GM18858 (cell line): ENCODE measurements around the gene RBM17.
"Not testable (repeated sequence)": the region's sequence is repeated elsewhere in the genome, so short reads cannot be mapped to it uniquely, and the experiment has no call there.

Experiments used
- ATAC-seq: cut with Tn5 transposase; IDR thresholded peaks from one replicate; pipeline ENCODE4 v1.9.1; 2021; ENCODE audit not compliant: unreplicated experiment

The RBM17 gene

DNA sequence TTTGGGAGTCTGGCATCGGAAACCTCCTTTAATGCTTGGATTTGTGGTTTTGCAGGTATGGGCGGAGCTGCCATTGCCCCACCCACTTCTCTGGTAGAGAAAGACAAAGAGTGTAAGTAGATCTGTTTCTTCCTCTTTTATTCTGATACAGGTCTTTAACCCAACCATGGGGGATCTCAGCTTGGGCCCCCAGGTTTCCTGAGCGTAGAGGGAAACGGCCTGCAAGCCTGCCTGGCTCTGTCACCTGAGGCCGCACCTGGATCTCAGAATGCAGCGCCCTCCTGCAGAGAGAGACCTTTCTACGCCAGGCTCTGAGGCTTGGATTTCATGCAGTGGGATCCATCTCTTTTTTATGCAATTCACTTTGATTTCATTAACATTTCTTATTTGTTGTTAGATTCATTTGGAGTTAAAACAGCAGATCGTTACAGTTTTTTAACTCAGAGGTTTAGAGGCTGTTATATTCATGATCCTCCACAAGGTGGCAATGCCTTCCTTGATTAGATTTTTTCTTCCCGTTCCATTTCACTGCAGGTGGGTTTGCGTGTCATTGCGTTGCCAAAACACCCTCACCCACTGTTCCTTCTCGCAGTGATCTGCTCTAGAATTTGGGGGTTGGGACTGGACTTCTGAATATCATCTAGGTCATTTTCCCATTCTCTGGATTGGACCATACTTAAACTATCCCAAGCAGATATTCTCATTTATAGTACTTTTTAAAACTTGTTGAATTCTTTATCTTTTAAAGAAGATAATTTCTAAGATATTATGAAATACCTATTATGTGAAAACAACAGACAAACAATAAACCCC is 20.0 kb downstream of the RBM17 start:
- no peak for ATAC-seq

DNA sequence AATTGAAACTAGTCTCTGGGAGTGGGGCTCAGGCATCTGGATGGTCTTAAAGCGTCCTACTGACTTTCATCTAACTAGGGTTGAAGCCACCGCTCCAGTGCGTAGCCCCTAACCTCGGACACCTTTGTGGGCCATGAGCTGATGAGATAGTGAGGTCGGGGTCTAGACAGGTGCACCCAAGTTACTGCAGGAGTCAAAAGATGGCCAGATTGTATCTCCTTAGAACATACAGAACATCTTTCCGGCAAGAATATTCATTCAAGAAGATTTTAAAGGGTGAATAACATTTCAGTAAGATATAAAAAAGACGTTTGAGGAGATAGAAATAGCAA is 20.6 kb downstream of the RBM17 start:
- no peak for ATAC-seq

- ATAC-seq = no peak
These were observed 21.3 kb downstream of the RBM17 start for GRCh38 chr10:6110136-6110535.

DNA sequence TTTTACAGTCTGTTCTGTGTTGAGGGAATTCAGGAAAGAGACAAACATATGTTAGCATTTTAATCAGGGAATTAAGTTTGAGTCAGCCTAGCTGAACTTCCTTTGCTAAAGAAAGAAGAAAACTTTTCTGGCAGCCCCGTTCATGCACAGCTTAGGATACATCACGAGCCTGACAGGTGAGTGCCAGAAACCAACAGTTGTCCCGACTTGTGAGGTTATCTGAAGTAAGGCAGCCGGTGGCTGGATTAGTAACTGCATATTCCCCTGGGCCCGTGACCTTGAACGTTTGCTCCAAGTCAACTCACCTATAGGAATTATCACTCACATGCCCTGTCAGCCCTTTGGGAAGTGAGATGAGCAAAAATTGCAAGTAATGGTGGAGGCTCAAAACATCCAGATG is 24.1 kb downstream of the RBM17 start:
- ATAC-seq = no peak

- no peak for ATAC-seq
These were observed 25.5 kb downstream of the RBM17 start for GRCh38 chr10:6114299-6114698.

DNA sequence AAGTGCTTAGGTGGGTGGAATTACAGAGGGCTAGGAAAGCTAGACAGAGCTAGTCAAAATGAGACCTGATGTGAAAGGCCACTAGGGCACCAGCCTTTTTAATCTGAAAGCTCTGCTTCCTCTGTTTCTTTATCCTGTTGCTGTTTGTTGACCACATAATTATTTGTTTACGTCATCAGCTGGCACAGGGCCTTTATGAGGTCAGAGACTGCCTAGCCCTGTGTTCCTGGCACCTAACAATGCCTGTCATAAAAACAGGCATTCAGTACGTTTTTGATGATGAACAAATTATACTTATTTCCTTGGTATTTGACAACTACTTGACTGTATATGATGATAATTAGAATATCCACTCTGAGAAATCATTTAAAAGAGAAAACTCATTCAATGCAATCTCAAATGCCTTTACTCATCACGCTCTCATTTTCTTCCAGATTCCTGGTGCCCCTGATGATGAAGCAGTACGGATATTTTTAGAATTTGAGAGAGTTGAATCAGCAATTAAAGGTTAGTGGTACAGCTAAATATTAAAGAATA is 26.0 kb downstream of the RBM17 start:
- ATAC-seq = no peak

DNA sequence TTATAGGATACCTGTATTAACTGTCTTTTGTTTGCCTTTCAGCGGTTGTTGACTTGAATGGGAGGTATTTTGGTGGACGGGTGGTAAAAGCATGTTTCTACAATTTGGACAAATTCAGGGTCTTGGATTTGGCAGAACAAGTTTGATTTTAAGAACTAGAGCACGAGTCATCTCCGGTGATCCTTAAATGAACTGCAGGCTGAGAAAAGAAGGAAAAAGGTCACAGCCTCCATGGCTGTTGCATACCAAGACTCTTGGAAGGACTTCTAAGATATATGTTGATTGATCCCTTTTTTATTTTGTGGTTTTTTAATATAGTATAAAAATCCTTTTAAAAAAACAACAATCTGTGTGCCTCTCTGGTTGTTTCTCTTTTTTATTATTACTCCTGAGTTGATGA is 26.6 kb downstream of the RBM17 start:
- ATAC-seq = no peak

GRCh38 chr10:6115824-6116350 is 27.1 kb downstream of the RBM17 start:
- ATAC-seq = no peak

GRCh38 chr10:6116806-6117205 is 28.0 kb downstream of the RBM17 start:
- ATAC-seq = no peak

GRCh38 chr10:6117711-6118110 is 28.9 kb downstream of the RBM17 start:
- no peak for ATAC-seq

DNA sequence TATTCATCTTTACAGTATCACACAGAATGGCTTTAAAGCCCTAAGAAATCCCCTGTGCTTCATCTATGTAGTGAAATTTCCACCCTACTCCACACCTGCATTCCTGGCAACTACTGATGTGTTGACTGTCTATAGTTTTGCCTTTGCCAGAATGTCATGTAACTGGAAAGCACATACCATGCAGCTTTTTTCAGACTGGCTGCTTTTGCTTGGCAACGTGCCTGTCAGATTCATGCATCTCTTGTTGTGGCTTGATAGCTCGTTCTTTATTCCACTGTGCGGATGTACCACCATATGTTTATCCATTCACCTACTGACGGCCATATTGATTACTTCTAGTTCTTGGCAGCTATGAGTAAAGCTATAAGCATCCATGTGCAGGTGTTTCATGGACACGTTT is 30.6 kb downstream of the RBM17 start:
- ATAC-seq = no peak

DNA sequence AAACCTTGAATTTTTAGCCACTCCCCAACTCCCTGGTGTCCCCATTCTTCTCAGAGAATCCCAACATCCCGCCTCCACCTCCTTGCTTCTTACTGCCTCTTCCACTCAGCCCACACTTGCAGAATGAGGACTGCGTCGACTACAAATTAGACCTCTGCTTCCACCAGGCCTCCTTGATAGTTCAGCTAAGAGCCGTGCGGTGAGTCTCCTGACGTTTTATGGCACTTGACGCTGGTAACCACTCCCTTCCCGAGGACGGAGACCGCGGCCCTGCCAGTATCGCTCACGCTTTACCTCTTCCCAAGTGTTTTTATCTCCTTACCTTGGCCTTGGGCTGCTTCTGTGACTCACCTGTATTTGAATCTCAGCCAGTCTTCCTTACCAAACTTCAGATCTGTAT is 31.1 kb downstream of the RBM17 start:
- no peak for ATAC-seq

DNA sequence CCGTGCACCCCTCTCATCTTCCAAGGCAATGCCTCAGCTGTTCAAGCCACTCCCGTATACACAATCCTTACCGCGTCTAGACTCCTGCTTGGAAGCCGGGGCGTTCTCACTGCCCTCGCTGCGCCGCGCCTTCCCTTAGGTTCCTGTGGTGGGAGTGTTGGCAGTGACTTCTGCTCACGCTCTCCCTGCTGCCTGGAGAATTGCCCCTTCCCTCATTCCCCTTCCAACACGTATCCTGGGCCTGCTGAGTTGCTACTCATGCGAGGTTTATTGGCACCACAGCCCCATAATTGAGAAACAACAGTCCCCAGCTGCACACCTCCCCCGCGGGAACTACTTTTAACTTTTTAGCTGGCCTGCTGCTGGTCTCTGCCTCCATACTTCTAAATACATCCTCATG is 31.9 kb downstream of the RBM17 start:
- no peak for ATAC-seq

DNA sequence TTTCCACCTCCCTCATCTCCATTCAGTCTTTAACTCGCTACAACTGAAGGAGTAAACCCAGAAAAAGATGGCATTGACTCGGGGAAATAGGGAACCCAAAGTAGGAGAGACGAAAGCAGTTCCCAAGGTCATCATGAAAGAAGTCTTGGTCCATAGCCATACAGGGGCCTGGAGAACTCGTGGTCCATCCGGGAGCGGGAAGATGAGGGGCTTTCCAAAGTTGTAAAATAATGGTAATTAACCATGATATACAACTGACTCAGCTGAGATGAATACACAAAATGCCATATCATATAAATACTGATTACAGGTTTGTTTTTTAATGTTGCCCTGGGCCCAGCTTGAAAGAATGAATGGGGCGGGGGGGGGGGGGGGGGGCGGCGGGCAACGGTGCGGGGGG is 32.3 kb downstream of the RBM17 start:
- no peak for ATAC-seq

DNA sequence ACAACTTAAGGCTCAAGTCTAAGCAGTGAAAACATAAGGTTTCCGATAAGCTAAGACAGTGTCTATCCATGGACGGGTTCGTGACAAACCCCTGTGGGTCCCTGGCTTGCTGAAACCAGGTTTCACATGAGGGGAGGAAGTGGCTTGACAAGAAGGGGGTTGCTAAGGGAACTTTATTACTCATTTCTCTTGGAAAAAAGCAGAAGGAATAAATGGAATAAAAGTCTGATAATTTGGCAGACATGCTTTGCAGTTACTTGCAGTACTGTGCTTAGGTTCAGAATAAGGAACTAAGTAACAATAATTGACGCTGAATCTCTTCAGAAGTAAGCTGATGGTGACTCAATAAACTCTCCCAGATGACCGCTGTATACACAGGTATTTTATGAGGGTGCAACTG is 34.7 kb downstream of the RBM17 start:
- no peak for ATAC-seq

GRCh38 chr10:6124666-6125065 is 35.8 kb downstream of the RBM17 start:
- no peak for ATAC-seq

DNA sequence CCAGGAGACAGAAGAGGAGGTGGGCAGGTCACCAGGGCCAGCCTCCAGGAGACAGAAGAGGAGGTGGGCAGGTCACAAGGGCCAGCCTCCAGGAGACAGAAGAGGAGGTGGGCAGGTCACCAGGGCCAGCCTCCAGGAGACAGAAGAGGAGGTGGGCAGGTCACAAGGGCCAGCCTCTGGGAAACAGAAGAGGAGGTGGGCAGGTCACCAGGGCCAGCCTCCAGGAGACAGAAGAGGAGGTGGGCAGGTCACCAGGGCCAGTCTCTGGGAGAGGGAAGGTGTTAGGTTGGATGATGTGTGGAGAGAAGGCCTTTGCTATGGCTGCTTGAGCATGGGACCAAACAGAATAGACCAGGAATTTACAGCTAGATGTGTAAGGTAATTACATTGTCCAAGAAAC is 38.6 kb downstream of the RBM17 start:
- ATAC-seq = not testable (repeated sequence)

- ATAC-seq = no peak
These were observed 39.3 kb downstream of the RBM17 start for GRCh38 chr10:6128087-6128486.

GRCh38 chr10:6128591-6129251 is 39.9 kb downstream of the RBM17 start:
- no peak for ATAC-seq

GRCh38 chr10:6130848-6131470 is 42.1 kb downstream of the RBM17 start:
- no peak for ATAC-seq

DNA sequence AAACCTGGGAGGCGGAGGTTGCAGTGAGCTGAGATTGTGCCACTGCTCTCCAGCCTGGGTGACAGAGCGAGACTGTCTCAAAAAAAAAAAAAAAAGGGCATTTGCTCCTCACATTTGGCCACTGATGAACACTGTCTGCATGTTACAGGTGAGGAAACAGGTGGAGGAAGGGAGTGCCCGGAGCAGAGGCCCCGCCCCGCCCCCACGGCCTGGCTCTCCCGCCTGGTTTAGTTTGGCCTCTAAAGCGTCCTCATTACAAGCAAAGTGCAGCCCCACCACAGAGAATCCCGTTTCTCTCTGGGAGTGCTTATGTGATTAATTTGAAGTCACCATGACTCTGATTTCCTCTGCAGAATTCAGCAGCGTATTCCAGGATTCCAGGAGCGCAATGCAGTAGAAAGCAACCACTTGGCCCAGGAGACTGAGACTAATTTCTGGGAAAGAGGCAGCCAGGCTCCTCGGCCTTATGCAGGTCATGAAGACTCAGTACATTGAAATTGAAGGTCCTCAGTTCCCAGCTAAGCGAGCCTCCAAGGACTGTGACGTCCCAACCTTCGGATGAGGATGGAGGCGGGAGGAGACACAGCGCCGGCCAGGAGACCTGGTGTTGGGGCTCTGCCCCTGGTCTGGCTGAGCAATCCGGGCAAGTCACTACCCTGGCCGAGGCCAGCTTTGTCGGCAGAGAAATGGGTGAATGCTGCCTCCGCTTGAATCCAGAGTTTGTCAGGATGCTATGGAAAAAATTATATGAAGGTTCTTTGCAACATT is 44.7 kb downstream of the RBM17 start:
- ATAC-seq = no peak
